Measurements from ENCODE around the gene UNC5CL. TPM values are rescaled to one million over a fixed set of nuclear protein-coding genes. Genes with fewer than 3 reads are reported as not detected.

Gene UNC5CL
- total RNA-seq, 4 donors from 2014 or later = 0.07 to 1.2 (median 0.37) TPM

GRCh38 chr6:41074692-41075436 is 35.8 kb upstream of the UNC5CL start:
- peaks cover 7 to 44% (median 13%) of the 10 kb centered on the region in 3 donors for H3K4me1 ChIP-seq
- no peak for TF ChIP-seq CTCF (IDR thresholded peaks at IDR 0.05)
- no peak for TF ChIP-seq POLR2A (IDR thresholded peaks at IDR 0.05)
- TF ChIP-seq EP300 (IDR thresholded peaks at IDR 0.05) = no peak
- TF ChIP-seq POLR2AphosphoS5 (IDR thresholded peaks at IDR 0.05) = no peak
- no peak for ATAC-seq
- H3K9me3 ChIP-seq = no peaks in the 10 kb centered on the region
- peaks cover 0 to 13% of the 10 kb centered on the region in 2 donors for H3K36me3 ChIP-seq
- peak overlapping the region; percentile 96 to 100 (median 100) for H3K27ac ChIP-seq
- H3K27me3 ChIP-seq = no peaks in the 10 kb centered on the region
- 45 to 49% methylated on average over 11 of the region's 11 CpGs for WGBS, 2 donors (ENCODE audit: low coverage in 1 of 2)
- peak overlapping the region; percentile 86 to 99 for H3K4me3 ChIP-seq

- WGBS, 2 donors (ENCODE audit: low coverage in 1 of 2) = 2 to 6% methylated on average over 3 to 11 of the region's 11 CpGs
- Histone ChIP-seq H3K4me3 (peak overlapping the region; percentile 86 to 99), H3K27ac (peak overlapping the region; percentile 96 to 100 (median 100)), H3K4me1 (peaks cover 7 to 44% (median 13%) of the 10 kb centered on the region in 3 donors), H3K36me3 (peaks cover 0 to 13% of the 10 kb centered on the region in 2 donors), H3K9me3 (no peaks in the 10 kb centered on the region), H3K27me3 (no peaks in the 10 kb centered on the region)
- ATAC-seq = no peak
- TF ChIP-seq CTCF (IDR thresholded peaks at IDR 0.05) (no peak), EP300 (IDR thresholded peaks at IDR 0.05) (no peak), POLR2AphosphoS5 (IDR thresholded peaks at IDR 0.05) (no peak), POLR2A (IDR thresholded peaks at IDR 0.05) (no peak)
These were observed 35.1 kb upstream of the UNC5CL start for GRCh38 chr6:41073968-41074691.

GRCh38 chr6:41073203-41073967 is 34.4 kb upstream of the UNC5CL start:
- TF ChIP-seq POLR2A (IDR thresholded peaks at IDR 0.05) = peak; percentile 96 to 97
- TF ChIP-seq CTCF (IDR thresholded peaks at IDR 0.05) = peak in 3 of 4 experiments; percentile 42 to 76 (median 65)
- no peak for TF ChIP-seq EP300 (IDR thresholded peaks at IDR 0.05)
- peak; percentile 62 for TF ChIP-seq POLR2AphosphoS5 (IDR thresholded peaks at IDR 0.05)
- 0 to 2% methylated on average over 9 to 10 of the region's 74 CpGs for WGBS, 2 donors (ENCODE audit: low coverage in 1 of 2)
- H3K4me1 ChIP-seq = peaks cover 7 to 44% (median 13%) of the 10 kb centered on the region in 3 donors
- H3K27me3 ChIP-seq = no peaks in the 10 kb centered on the region
- no peaks in the 10 kb centered on the region for H3K9me3 ChIP-seq
- H3K36me3 ChIP-seq = peaks cover 0 to 16% of the 10 kb centered on the region in 2 donors
- peak overlapping the region; percentile 96 to 100 (median 100) for H3K27ac ChIP-seq
- peak overlapping the region; percentile 86 to 99 for H3K4me3 ChIP-seq
- ATAC-seq = no peak

- no peaks in the 10 kb centered on the region for H3K27me3 ChIP-seq
- H3K9me3 ChIP-seq = no peaks in the 10 kb centered on the region
- ATAC-seq = peak; percentile 84
- peaks cover 0 to 21% of the 10 kb centered on the region in 2 donors for H3K36me3 ChIP-seq
- peaks cover 7 to 44% (median 13%) of the 10 kb centered on the region in 3 donors for H3K4me1 ChIP-seq
- peak within 1 kb of the TSS; percentile 86 to 99 for H3K4me3 ChIP-seq
- TF ChIP-seq POLR2AphosphoS5 (IDR thresholded peaks at IDR 0.05) (peak; percentile 59), POLR2A (IDR thresholded peaks at IDR 0.05) (no peak)
- H3K27ac ChIP-seq = peak within 1 kb of the TSS; percentile 96 to 100 (median 100)
- WGBS, 2 donors (ENCODE audit: low coverage in 1 of 2) = no CpG with 5 or more reads among the region's 37 CpGs
These were observed 33.8 kb upstream of the UNC5CL start, which contains the start of gene NFYA for GRCh38 chr6:41072836-41073202. Gene NFYA (plus strand): TSS chr6:41072974. CDS start chr6:41079090, 6,116 bp downstream.

Measured in gastroesophageal sphincter (tissue), 4 donors.